ENCODE data around the gene MFN2.

Gene MFN2

DNA sequence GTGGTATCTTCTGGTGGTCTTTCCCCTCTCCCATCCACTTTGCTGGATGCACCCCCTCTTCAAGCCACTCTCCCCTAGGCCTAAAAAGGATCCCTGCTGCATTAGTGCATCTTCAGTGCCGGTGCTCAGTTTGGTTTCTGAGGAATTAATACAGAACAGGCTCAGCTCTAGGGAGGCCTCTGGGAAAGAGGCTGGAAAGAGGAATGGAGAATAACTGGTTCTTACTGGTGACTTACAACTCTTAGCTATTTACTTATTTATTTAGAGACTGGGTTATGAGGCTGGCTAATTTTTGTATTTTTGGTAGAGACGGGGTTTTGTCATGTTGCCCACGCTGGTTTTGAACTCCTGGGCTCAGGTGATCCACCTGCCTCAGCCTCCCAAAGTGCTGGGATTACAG is 19.0 kb downstream of the MFN2 start:
- TF ChIP-seq, protein P1, sequence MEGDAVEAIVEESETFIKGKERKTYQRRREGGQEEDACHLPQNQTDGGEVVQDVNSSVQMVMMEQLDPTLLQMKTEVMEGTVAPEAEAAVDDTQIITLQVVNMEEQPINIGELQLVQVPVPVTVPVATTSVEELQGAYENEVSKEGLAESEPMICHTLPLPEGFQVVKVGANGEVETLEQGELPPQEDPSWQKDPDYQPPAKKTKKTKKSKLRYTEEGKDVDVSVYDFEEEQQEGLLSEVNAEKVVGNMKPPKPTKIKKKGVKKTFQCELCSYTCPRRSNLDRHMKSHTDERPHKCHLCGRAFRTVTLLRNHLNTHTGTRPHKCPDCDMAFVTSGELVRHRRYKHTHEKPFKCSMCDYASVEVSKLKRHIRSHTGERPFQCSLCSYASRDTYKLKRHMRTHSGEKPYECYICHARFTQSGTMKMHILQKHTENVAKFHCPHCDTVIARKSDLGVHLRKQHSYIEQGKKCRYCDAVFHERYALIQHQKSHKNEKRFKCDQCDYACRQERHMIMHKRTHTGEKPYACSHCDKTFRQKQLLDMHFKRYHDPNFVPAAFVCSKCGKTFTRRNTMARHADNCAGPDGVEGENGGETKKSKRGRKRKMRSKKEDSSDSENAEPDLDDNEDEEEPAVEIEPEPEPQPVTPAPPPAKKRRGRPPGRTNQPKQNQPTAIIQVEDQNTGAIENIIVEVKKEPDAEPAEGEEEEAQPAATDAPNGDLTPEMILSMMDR (IDR thresholded peaks at IDR 0.05; ENCODE audit: poor library complexity, severe bottlenecking) = no peak
- ATAC-seq (ENCODE audit: low read depth) = no peak
- DNase-seq (ENCODE audit: low spot score) = no peak
- Histone ChIP-seq H3K27ac (ENCODE audit: poor library complexity, severe bottlenecking) (no peak overlapping the region), H3K36me3 (ENCODE audit: low read depth) (peaks cover 95% of the 10 kb centered on the region), H3K4me3 (ENCODE audit: severe bottlenecking) (no peak overlapping the region), H3K27me3 (ENCODE audit: insufficient read depth, poor library complexity, severe bottlenecking) (no peaks in the 10 kb centered on the region), H3K9me3 (ENCODE audit: severe bottlenecking) (no peaks in the 10 kb centered on the region), H3K4me1 (ENCODE audit: insufficient read depth, poor library complexity, severe bottlenecking) (no peaks in the 10 kb centered on the region)

DNA sequence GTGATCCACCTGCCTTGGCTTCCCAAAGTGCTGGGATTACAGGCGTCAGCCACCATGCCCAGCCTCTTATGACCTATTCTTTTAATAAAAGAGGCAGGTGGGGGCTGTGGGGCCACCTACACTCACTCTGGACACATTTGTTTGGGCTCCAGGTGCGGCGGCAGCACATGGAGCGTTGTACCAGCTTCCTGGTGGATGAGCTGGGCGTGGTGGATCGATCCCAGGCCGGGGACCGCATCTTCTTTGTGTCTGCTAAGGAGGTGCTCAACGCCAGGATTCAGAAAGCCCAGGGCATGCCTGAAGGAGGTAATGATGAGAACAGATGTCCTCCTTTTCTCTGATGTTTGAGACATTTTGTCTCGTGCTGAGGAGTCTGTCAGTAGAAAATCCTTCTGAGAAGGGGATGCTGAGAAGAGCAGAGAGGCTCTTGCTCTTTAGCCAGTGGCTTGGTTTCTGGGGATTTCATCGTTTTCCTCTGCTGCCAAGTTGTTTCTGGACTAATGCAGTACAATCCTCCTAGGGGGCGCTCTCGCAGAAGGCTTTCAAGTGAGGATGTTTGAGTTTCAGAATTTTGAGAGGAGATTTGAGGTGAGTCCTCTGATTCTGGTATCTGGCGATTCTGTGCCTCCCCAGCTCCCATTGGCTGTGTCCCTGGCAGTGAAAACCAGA is 21.1 kb downstream of the MFN2 start:
- Histone ChIP-seq H3K4me1 (ENCODE audit: insufficient read depth, poor library complexity, severe bottlenecking) (no peaks in the 10 kb centered on the region), H3K4me3 (ENCODE audit: severe bottlenecking) (no peak overlapping the region), H3K27me3 (ENCODE audit: insufficient read depth, poor library complexity, severe bottlenecking) (no peaks in the 10 kb centered on the region), H3K9me3 (ENCODE audit: severe bottlenecking) (no peaks in the 10 kb centered on the region), H3K27ac (ENCODE audit: poor library complexity, severe bottlenecking) (no peak overlapping the region), H3K36me3 (ENCODE audit: low read depth) (peaks cover 96% of the 10 kb centered on the region)
- TF ChIP-seq, protein P1 (IDR thresholded peaks at IDR 0.05; ENCODE audit: poor library complexity, severe bottlenecking) = peak; percentile 27
- no peak for ATAC-seq (ENCODE audit: low read depth)
- DNase-seq (ENCODE audit: low spot score) = no peak

GRCh38 chr1:12001996-12002493 is 21.8 kb downstream of the MFN2 start:
- DNase-seq (ENCODE audit: low spot score) (no peak), ATAC-seq (ENCODE audit: low read depth) (peak; percentile 67)
- H3K36me3 ChIP-seq (ENCODE audit: low read depth) = peaks cover 98% of the 10 kb centered on the region
- H3K27me3 ChIP-seq (ENCODE audit: insufficient read depth, poor library complexity, severe bottlenecking) = no peaks in the 10 kb centered on the region
- H3K4me1 ChIP-seq (ENCODE audit: insufficient read depth, poor library complexity, severe bottlenecking) = no peaks in the 10 kb centered on the region
- H3K4me3 ChIP-seq (ENCODE audit: severe bottlenecking) = no peak overlapping the region
- H3K27ac ChIP-seq (ENCODE audit: poor library complexity, severe bottlenecking) = no peak overlapping the region
- TF ChIP-seq, protein P1 (IDR thresholded peaks at IDR 0.05; ENCODE audit: poor library complexity, severe bottlenecking) = no peak
- no peaks in the 10 kb centered on the region for H3K9me3 ChIP-seq (ENCODE audit: severe bottlenecking)

DNA sequence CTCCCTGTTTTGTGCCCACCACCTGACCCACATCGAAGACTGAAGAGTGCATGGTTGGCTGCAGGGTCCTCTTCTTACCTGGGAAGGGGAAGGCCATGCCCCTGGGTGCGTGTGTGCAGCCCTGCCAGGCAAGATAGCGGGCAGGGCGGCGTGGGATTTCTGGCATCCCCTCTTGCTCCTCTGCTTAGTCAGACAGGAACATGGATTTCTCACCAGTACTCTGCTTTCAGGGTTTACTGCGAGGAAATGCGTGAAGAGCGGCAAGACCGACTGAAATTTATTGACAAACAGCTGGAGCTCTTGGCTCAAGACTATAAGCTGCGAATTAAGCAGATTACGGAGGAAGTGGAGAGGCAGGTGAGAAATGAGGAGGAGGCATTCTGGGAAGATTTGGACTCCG is 23.5 kb downstream of the MFN2 start:
- ATAC-seq (ENCODE audit: low read depth) = no peak
- H3K4me1 ChIP-seq (ENCODE audit: insufficient read depth, poor library complexity, severe bottlenecking) = no peaks in the 10 kb centered on the region
- H3K27me3 ChIP-seq (ENCODE audit: insufficient read depth, poor library complexity, severe bottlenecking) = no peaks in the 10 kb centered on the region
- H3K27ac ChIP-seq (ENCODE audit: poor library complexity, severe bottlenecking) = no peak overlapping the region
- TF ChIP-seq, protein P1 (IDR thresholded peaks at IDR 0.05; ENCODE audit: poor library complexity, severe bottlenecking) = no peak
- no peak for DNase-seq (ENCODE audit: low spot score)
- peaks cover 92% of the 10 kb centered on the region for H3K36me3 ChIP-seq (ENCODE audit: low read depth)
- no peaks in the 10 kb centered on the region for H3K9me3 ChIP-seq (ENCODE audit: severe bottlenecking)
- H3K4me3 ChIP-seq (ENCODE audit: severe bottlenecking) = no peak overlapping the region

GRCh38 chr1:12005488-12006166 is 25.4 kb downstream of the MFN2 start:
- H3K4me1 ChIP-seq (ENCODE audit: insufficient read depth, poor library complexity, severe bottlenecking) = no peaks in the 10 kb centered on the region
- H3K4me3 ChIP-seq (ENCODE audit: severe bottlenecking) = no peak overlapping the region
- peaks cover 92% of the 10 kb centered on the region for H3K36me3 ChIP-seq (ENCODE audit: low read depth)
- ATAC-seq (ENCODE audit: low read depth) (no peak), DNase-seq (ENCODE audit: low spot score) (no peak)
- no peak overlapping the region for H3K27ac ChIP-seq (ENCODE audit: poor library complexity, severe bottlenecking)
- H3K9me3 ChIP-seq (ENCODE audit: severe bottlenecking) = no peaks in the 10 kb centered on the region
- TF ChIP-seq, protein P1 (IDR thresholded peaks at IDR 0.05; ENCODE audit: poor library complexity, severe bottlenecking) = no peak
- no peaks in the 10 kb centered on the region for H3K27me3 ChIP-seq (ENCODE audit: insufficient read depth, poor library complexity, severe bottlenecking)

Data from RWPE2 (cell line).